Measurements from ENCODE around the gene VWCE.

VWCE gene

DNA sequence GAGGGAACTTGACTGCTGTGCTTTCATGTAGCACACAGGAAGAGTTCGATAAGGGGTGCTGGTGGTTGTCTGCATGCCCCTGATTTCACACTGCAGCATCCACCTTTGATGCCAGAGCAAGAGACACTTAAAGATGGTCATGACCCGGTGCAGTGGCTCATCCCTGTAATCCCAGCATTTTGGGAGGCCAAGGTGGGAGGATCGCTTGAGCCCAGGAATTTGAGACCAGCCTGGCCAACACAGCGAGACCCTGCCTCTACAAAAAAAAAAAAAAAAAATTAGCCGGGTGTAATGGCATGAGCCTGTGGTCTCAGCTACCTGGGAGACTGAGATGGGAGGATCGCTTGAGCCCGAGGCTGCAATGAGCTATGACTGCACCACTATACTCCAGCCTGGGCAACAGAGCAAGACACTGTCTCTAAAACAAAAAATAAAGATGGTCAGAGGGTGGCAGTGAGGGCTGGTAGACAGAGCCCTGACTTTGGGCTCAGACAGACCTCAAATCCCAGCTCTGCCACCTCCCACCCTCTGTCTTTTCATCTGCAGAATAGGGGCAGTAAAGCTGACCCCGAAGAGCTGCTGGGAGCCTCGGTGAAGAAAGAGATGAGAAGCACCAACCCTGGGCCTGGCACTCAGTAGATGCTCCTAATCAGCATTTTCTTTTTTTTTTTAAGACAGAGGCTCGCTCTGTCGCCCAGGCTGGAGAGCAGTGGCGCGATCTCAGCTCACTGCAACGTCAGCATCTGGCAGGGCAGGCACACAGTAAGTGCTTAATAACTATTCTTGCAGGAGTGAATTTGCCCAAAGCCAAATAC lies 17.7 kb downstream of the VWCE start:
- Histone ChIP-seq H3K27ac (ENCODE audit: low read length) (no peak overlapping the region), H3K9ac (ENCODE audit: low read length) (no peak overlapping the region)
- no peak for TF ChIP-seq EZH2phosphoT487 (IDR thresholded peaks at IDR 0.05; ENCODE audit: low read depth)
- TF ChIP-seq, protein P1, sequence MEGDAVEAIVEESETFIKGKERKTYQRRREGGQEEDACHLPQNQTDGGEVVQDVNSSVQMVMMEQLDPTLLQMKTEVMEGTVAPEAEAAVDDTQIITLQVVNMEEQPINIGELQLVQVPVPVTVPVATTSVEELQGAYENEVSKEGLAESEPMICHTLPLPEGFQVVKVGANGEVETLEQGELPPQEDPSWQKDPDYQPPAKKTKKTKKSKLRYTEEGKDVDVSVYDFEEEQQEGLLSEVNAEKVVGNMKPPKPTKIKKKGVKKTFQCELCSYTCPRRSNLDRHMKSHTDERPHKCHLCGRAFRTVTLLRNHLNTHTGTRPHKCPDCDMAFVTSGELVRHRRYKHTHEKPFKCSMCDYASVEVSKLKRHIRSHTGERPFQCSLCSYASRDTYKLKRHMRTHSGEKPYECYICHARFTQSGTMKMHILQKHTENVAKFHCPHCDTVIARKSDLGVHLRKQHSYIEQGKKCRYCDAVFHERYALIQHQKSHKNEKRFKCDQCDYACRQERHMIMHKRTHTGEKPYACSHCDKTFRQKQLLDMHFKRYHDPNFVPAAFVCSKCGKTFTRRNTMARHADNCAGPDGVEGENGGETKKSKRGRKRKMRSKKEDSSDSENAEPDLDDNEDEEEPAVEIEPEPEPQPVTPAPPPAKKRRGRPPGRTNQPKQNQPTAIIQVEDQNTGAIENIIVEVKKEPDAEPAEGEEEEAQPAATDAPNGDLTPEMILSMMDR (IDR thresholded peaks at IDR 0.05; ENCODE audit: low read depth, low read length) = no peak

DNA sequence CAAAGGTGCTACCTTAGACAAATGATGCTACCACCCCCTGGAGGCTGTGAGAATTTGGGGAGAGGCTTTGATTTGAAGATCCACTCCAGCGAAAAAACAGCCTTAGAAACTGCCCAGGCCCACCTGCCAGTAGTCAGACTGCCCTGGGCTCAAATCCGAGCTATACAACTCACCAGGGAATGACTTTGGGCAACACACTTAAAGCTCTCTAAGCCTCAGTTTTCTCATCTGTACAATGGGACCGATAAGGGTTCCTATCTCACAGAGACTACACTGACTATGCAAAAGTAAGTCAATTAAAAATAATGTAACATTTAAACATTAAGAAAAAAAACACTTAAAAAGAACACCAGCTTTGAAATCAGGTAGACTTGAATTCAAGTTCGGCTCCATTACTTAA lies 19.9 kb downstream of the VWCE start:
- TF ChIP-seq, protein P1 (IDR thresholded peaks at IDR 0.05; ENCODE audit: low read depth, low read length) = no peak
- TF ChIP-seq EZH2phosphoT487 (IDR thresholded peaks at IDR 0.05; ENCODE audit: low read depth) = no peak
- Histone ChIP-seq H3K9ac (ENCODE audit: low read length) (no peak overlapping the region), H3K4me1 (ENCODE audit: low read length) (no peaks in the 10 kb centered on the region), H3K27me3 (ENCODE audit: low read depth, low read length) (no peaks in the 10 kb centered on the region), H3K36me3 (replicated peaks; ENCODE audit: low read depth, low read length) (peaks cover 10% of the 10 kb centered on the region), H2AFZ (ENCODE audit: low read depth, low read length) (no peak overlapping the region), H4K20me1 (ENCODE audit: insufficient read depth, low read length) (no peaks in the 10 kb centered on the region), H3K27ac (ENCODE audit: low read length) (no peak overlapping the region), H3K79me2 (ENCODE audit: low read length) (no peaks in the 10 kb centered on the region), H3K4me2 (ENCODE audit: low read length) (no peak overlapping the region), H3K4me3 (ENCODE audit: low read length) (no peak overlapping the region), H3K9me3 (ENCODE audit: insufficient read depth, low read length) (no peaks in the 10 kb centered on the region)

More for the DNA sequence above, 17.7 kb downstream of the VWCE start:
- H3K9me3 ChIP-seq (ENCODE audit: insufficient read depth, low read length) = no peaks in the 10 kb centered on the region
- H3K4me2 ChIP-seq (ENCODE audit: low read length) = no peak overlapping the region
- no peak overlapping the region for H3K4me3 ChIP-seq (ENCODE audit: low read length)
- H3K4me1 ChIP-seq (ENCODE audit: low read length) = no peaks in the 10 kb centered on the region
- no peaks in the 10 kb centered on the region for H3K79me2 ChIP-seq (ENCODE audit: low read length)
- no peak overlapping the region for H2AFZ ChIP-seq (ENCODE audit: low read depth, low read length)
- no peaks in the 10 kb centered on the region for H3K27me3 ChIP-seq (ENCODE audit: low read depth, low read length)
- peaks cover 10% of the 10 kb centered on the region for H3K36me3 ChIP-seq (replicated peaks; ENCODE audit: low read depth, low read length)
- H4K20me1 ChIP-seq (ENCODE audit: insufficient read depth, low read length) = no peaks in the 10 kb centered on the region

DNA sequence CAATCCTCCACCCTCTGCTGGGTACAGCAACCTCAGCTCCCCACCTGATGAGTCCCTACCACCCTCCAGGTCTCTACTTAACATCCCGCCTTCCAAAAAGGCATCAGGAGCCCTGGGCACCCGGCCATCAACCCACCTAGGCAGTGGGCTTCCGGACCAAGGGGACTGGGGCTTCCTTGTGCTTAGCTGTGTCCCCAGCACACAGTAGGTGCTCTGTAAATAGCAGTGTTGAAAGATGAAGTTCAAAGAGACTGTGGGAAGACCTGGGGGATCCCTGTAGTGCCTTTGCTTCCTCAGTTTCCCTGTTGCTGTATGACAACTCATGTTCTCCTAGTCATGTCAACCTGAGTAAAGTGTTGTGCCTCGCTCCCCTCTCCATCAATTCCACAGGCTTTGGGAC lies 21.0 kb downstream of the VWCE start:
- Histone ChIP-seq H3K4me1 (ENCODE audit: low read length) (no peaks in the 10 kb centered on the region), H3K27me3 (ENCODE audit: low read depth, low read length) (no peaks in the 10 kb centered on the region), H3K27ac (ENCODE audit: low read length) (no peak overlapping the region), H2AFZ (ENCODE audit: low read depth, low read length) (no peak overlapping the region), H3K9me3 (ENCODE audit: insufficient read depth, low read length) (no peaks in the 10 kb centered on the region), H3K9ac (ENCODE audit: low read length) (no peak overlapping the region), H4K20me1 (ENCODE audit: insufficient read depth, low read length) (no peaks in the 10 kb centered on the region), H3K36me3 (replicated peaks; ENCODE audit: low read depth, low read length) (peaks cover 10% of the 10 kb centered on the region), H3K4me2 (ENCODE audit: low read length) (no peak overlapping the region), H3K79me2 (ENCODE audit: low read length) (no peaks in the 10 kb centered on the region), H3K4me3 (ENCODE audit: low read length) (no peak overlapping the region)
- TF ChIP-seq, protein P1 (IDR thresholded peaks at IDR 0.05; ENCODE audit: low read depth, low read length) = no peak
- TF ChIP-seq EZH2phosphoT487 (IDR thresholded peaks at IDR 0.05; ENCODE audit: low read depth) = no peak

DNA sequence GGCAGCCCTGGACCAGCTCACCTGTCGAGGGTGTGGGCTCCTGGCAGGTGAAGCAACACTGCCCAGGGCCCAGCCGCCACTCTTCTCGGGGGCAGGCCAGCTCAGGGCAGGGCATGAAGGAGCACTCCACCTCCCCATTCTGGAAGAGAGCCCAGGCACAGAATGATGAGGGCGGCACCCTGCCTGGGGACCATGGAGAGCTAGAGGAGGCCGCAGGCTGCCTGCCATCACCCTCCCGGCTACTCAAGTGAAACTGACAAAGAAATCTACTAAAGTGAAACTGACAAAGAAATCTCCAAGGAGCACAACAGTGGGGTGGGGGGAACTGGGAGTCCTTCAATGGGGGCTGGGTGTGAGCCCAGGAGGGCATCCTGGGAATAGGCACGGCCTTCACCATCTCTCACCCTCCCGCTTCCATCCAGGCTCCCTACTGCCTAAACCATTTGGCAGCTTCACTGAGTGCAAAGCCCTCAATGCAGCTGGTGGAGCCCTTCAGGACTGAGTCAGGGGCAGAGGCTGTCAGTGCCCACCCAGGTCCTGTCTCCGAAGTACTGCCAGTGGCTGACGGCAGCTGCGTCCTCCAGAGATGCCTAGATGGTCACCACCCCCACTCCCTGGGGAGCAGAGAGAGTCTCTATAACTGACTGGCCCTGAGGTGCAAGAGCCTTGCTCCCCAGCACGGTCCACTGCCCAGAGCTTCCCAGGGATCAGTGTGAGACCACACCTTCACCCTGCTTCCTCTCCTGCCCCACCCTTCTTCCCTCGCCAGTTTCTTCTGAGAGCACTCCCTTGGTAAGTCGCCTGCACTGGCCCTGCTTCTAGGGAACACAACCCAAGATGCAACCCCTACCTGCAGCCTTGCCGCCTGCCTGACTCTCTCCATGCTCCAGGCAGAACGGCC lies 21.7 kb downstream of the VWCE start:
- H3K4me3 ChIP-seq (ENCODE audit: low read length) = no peak overlapping the region

More for the DNA sequence above, 21.7 kb downstream of the VWCE start:
- no peaks in the 10 kb centered on the region for H3K9me3 ChIP-seq (ENCODE audit: insufficient read depth, low read length)
- peaks cover 10% of the 10 kb centered on the region for H3K36me3 ChIP-seq (replicated peaks; ENCODE audit: low read depth, low read length)
- no peaks in the 10 kb centered on the region for H3K79me2 ChIP-seq (ENCODE audit: low read length)
- H3K4me1 ChIP-seq (ENCODE audit: low read length) = no peaks in the 10 kb centered on the region
- H3K4me2 ChIP-seq (ENCODE audit: low read length) = no peak overlapping the region
- H3K27ac ChIP-seq (ENCODE audit: low read length) = no peak overlapping the region
- H3K9ac ChIP-seq (ENCODE audit: low read length) = no peak overlapping the region
- H3K27me3 ChIP-seq (ENCODE audit: low read depth, low read length) = no peaks in the 10 kb centered on the region
- no peaks in the 10 kb centered on the region for H4K20me1 ChIP-seq (ENCODE audit: insufficient read depth, low read length)
- H2AFZ ChIP-seq (ENCODE audit: low read depth, low read length) = no peak overlapping the region
- TF ChIP-seq, protein P1 (IDR thresholded peaks at IDR 0.05; ENCODE audit: low read depth, low read length) = no peak
- no peak for TF ChIP-seq EZH2phosphoT487 (IDR thresholded peaks at IDR 0.05; ENCODE audit: low read depth)

Measured in OCI-LY3 (cell line).